ENCODE data around the gene MCTP1. TPM values are rescaled to one million over a fixed set of nuclear protein-coding genes. Genes with fewer than 3 reads are reported as not detected.

The MCTP1 gene
- total and polyA plus RNA-seq, 2 experiments from 2014 or later, result 1.3 to 5.7 TPM

- Histone ChIP-seq H3K36me3 (replicated peaks; ENCODE audit: insufficient read depth, low read depth) (no peaks in the 10 kb centered on the region), H3K9me3 (ENCODE audit: low read depth) (no peaks in the 10 kb centered on the region), H3K4me1 (ENCODE audit: insufficient read depth) (no peaks in the 10 kb centered on the region), H3K79me2 (peaks cover 3% of the 10 kb centered on the region), H3K27me3 (no peaks in the 10 kb centered on the region), H3K9me2 (replicated peaks; ENCODE audit: insufficient read depth) (no peaks in the 10 kb centered on the region), H3K27ac (no peak overlapping the region), H3K4me2 (no peak overlapping the region), H3K4me3 (no peak overlapping the region), H2AFZ (no peak overlapping the region), H4K20me1 (ENCODE audit: insufficient read depth, poor library complexity, severe bottlenecking) (no peaks in the 10 kb centered on the region)
- WGBS (ENCODE audit: low lambda C conversion rate, missing lambda C conversion rate), result 92% methylated on average over 8 of the region's 8 CpGs
- DNase-seq (ENCODE audit: low spot score), result no peak
- TF ChIP-seq CTCF (IDR thresholded peaks at IDR 0.05; ENCODE audit: poor library complexity) (no peak), EZH2phosphoT487 (IDR thresholded peaks at IDR 0.05; ENCODE audit: low read depth, severe bottlenecking, unreplicated experiment) (no peak), EZH2 (IDR thresholded peaks at IDR 0.05; ENCODE audit: borderline replicate concordance) (no peak)
These were observed 624.4 kb downstream of the MCTP1 start for GRCh38 chr5:94660506-94660905.

- 97% methylated on average over 1 of the region's 1 CpG for WGBS (ENCODE audit: low lambda C conversion rate, missing lambda C conversion rate)
- H3K27me3 ChIP-seq, result no peaks in the 10 kb centered on the region
- H4K20me1 ChIP-seq (ENCODE audit: insufficient read depth, poor library complexity, severe bottlenecking), result no peaks in the 10 kb centered on the region
- no peaks in the 10 kb centered on the region for H3K36me3 ChIP-seq (replicated peaks; ENCODE audit: insufficient read depth, low read depth)
- no peak for TF ChIP-seq EZH2 (IDR thresholded peaks at IDR 0.05; ENCODE audit: borderline replicate concordance)
- TF ChIP-seq EZH2phosphoT487 (IDR thresholded peaks at IDR 0.05; ENCODE audit: low read depth, severe bottlenecking, unreplicated experiment), result no peak
- no peak for TF ChIP-seq CTCF (IDR thresholded peaks at IDR 0.05; ENCODE audit: poor library complexity)
- peaks cover 3% of the 10 kb centered on the region for H3K79me2 ChIP-seq
- no peaks in the 10 kb centered on the region for H3K9me2 ChIP-seq (replicated peaks; ENCODE audit: insufficient read depth)
- H2AFZ ChIP-seq, result no peak overlapping the region
- peaks cover 6% of the 10 kb centered on the region for H3K9me3 ChIP-seq (ENCODE audit: low read depth)
- no peak overlapping the region for H3K27ac ChIP-seq
- no peaks in the 10 kb centered on the region for H3K4me1 ChIP-seq (ENCODE audit: insufficient read depth)
- DNase-seq (ENCODE audit: low spot score), result no peak
- H3K4me2 ChIP-seq, result no peak overlapping the region
- H3K4me3 ChIP-seq, result no peak overlapping the region
These were observed 626.6 kb downstream of the MCTP1 start for GRCh38 chr5:94658272-94658671.

Small RNA genes lying within 50 kb of the gene (small RNA-seq; reads per million reads assigned to genes)
- not detected for gene RF02271

Other genes with a start within 250 kb of the MCTP1 start
- 0.80 TPM in 1 of 2 replicates, not detected in the other for gene FAM81B, start 106.3 kb upstream of the MCTP1 start, total RNA-seq
- gene FAM81B, start 106.3 kb upstream of the MCTP1 start, polyA plus RNA-seq, result not detected in 2 replicates

Measured in hepatocyte (in vitro differentiated cells).